Sciatic nerve (tissue), 2 donors: ENCODE data around the gene PITX3. TPM values are rescaled to one million over a fixed set of nuclear protein-coding genes. Genes with fewer than 3 reads are reported as not detected.
"Not testable (repeated sequence)": the region's sequence is repeated elsewhere in the genome, so short reads cannot be mapped to it uniquely, and the experiment has no call there.

Experiments
- ATAC-seq: fragments of 200-7000 bp; cut with Tn5 transposase; one replicate; pipeline ENCODE4 v1.9.1; 2020; ENCODE audit warnings: mild to moderate bottlenecking, moderate library complexity
- DNase-seq: peaks from one replicate; pipeline ENCODE4 v3.0.0-alpha.2; 2020; ENCODE audit warnings: low spot score
- intact Hi-C: fragments of 100-400 bp; cut with DNase I; formaldehyde crosslinking; loops from one replicate; pipeline ENCODE4 v1.14.2; 2022
- total RNA-seq: library from RNA; stranded (reverse); fragmentation: NEBNext Ultra II Directional; extraction: Animal tissue kit (Norgen Biotek cat#: 25700); gene quantifications from one replicate; pipeline ENCODE4 v1.2.1, GENCODE V29; 2021
- donor health status: DM: no; HTN: no; CAD: no.
- donor health status: DM: no; HTN: no; CAD: no.

Gene PITX3
- total RNA-seq, 1 donor from 2014 or later = not detected

DNA sequence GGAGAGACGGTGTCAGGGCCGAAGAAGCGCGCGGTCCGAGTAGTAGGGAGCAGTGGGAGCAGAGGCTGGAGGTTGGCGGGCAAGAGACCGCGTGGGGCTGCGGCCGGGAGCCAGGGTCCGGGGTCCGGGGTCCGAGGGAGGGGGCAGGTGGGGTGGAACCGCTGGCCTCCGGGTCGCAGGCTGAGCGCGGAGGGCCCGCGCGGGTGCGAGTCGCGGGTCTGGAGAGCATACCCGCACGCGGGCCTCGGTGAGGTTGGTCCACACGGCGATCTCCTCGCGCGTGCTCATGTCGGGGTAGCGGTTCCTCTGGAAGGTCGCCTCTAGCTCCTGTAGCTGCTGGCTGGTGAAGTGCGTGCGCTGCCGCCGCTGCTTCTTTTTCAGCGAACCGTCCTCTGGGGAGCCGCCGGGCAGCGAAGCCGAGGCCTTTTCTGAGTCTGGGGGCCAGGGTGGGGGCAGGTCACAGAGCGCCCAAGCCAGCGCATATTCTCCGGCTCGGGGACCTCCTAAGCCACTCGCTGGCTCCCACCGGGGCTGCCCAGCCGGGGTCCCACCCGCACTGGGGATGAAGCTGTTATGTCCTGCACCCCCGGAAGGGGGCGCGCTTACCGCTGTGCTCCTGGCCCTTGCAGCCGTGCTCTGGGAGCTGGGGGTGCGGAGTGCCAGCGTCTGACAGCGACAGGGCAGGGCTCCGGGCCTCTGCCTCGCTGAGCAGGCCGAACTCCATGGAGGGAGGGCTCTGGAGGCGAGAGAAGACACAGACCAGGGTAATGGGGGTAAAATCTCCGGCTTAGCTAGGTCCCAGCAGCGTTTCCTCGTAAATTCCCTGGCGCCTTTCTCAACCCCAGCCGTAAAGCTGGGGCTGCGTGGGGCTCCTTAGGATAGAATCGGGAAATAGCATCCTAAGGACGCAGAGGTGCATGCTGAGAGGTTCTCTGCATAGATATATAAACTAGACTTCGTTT, 9.7 kb downstream of the PITX3 start:
- intact Hi-C loops = loop anchor here (5.0 kb wide), 1 partner anchor 121 kb away; no protein-coding TSS in a partner anchor
- DNase-seq (no peak), ATAC-seq (no peak)

DNA sequence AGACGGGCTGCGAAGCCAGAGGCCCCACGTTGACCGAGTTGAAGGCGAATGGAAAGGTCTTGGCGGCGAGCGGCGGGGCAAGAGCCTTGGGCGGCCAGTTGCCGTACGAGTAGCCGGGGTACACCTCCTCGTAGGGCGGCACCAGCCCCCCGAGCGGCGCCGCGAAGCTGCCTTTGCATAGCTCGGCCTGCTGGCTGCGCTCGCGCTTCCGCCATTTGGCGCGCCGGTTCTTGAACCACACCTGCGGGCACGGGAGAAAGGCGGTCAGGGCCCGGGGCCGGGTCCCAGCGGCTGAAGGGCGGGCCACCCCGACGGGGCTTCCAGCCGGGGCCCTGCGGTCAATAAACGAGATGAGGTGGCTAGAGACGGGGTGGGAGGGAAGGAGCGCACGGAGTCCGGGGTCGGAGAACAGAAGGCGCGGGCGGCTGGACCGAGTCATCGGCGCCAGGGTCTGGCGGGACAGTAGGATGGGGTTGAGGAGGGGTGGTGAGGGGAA, 10.4 kb downstream of the PITX3 start:
- DNase-seq = no peak
- intact Hi-C loops = loop anchor here (5.0 kb wide), 1 partner anchor 121 kb away; no protein-coding TSS in a partner anchor
- no peak for ATAC-seq

DNA sequence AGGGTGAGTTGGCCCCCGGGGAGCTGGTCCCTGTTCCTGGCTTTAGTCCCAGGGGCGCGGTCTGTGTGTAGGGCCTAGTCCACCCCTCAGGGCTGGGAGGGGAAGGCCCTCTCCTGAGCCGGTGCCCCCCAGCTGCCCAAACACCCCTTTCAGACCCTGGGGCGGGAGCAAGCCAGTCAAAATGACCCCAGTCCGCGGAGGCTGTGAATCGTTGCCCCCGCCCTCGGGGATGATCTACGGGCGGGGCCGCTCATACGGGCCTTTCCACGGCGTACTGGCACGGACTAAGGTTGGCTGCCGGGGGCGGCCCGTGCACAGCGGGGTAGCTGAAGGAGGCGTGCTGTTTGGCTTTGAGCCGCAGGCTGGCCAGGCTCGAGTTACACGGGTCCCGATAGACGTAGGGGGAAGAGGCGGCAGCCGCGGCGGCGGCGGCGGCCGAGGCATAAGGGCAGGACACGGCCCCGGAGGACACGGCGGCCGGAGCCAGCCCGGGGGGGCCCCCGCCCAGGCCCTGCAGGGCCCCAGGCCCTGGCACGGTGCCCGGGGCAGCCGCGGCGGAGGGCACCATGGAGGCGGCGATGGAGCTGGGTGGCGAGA, 10.9 kb downstream of the PITX3 start:
- intact Hi-C loops = loop anchor here (5.0 kb wide), 1 partner anchor 122 kb away; no protein-coding TSS in a partner anchor
- DNase-seq = peak; percentile 65
- peak; percentile 3 for ATAC-seq

DNA sequence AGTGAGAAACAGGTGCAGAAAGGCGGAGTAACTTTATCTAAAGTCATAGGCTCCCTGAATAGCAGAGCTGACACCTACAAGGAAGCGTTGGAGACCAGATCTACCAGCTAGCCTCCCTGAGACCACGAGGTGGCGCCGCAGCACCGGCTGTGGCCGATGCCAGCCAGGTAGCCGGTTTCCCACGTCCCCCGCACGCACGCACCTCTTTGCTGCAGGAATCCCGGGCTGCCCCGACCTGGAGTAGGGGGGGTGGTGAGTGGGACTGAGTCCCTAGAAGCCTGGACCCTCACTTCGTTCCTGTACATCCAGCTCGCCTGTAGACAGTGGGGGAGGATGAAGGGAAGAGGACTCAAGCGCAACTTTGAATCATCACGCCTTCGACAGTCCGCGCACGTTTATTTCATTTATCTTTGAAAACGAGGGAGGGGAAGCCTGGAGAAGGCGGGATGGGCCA, 11.5 kb downstream of the PITX3 start:
- ATAC-seq = peak; percentile 64
- intact Hi-C loops = loop anchor here (5.0 kb wide), 1 partner anchor 122 kb away; no protein-coding TSS in a partner anchor
- peak; percentile 91 for DNase-seq

DNA sequence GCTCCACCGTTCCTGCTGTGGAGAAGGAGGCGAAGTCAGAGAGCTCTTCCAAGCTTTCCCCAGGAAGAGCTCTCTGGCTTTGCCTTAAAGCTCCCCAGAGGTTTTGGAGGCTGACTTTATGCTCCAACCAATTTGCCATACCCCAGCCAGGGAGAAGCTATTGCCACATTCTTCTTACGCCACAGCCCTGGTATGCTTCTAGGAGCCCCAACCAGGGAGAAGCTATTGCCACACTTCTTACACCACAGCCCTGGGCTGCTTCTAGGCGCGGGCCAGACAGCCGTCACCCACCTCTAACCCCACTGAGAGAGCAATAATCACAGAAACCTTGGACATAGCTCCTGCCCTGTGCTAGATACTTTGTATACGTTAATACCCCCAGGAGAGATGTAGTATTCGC, 14.3 kb downstream of the PITX3 start:
- intact Hi-C loops = no loop called here
- ATAC-seq = no peak
- DNase-seq = no peak

DNA sequence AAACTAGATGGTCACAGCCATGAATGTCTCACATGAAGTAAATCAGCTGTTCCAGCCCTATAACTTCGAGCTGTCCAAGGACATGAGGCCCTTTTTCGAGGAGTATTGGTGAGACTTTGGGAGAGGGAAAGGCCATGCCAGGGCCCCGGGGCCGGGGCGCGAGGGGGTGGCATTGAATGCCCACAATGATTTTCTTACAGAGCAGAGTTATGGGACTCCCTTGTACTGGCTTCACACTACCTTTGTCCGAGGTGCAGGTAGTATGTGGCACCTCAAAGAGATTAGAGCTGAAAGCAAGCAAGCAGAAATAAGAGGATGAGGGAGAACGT, 14.8 kb downstream of the PITX3 start:
- DNase-seq (no peak), ATAC-seq (no peak)
- intact Hi-C loops = no loop called here

DNA sequence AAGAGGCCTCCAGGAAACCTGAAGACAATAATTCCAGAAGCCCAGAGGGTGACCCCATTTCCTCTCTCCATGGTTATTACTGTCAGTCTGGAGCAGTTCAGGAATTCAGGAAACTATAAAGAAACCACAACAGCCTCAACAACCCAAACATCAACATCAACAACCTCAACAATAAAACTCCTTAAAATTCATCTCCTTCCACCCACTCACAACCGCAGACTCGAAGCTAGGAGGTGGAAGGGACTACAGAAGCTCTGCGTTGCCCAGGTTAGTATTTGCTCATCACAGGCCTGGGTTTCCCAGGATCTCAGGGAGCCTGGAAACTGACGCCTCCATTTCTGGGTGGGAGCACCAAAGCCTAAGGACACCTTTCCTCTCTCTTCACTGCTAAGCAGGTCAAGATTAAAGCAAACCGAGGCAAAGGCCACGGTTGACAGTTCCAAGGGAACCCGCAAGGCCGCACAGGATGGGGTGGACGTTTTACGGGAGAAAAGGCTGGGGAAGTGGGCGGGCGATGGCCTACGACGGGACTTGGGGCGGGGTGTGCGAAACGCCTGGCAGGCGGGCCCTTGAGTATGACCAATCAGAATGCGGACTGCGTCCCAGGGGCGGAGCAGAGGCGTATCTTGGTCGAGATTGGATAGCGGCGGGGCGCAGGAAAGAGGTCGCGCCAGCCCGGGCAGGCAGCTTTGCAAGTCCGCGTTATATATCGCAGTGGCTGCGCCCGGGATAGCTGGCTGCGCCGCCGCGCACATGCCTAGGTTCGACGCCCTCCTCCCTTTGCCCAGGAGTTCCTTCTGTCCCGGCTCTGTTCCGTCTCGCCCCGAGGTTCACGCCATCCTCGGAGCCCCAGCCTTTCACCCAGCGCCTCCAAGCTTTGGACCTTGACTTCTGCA, 15.4 kb downstream of the PITX3 start, which contains the start of gene ELOVL3:
TSS of gene ELOVL3 (plus strand) at position 654 of the 896 bp plus-strand sequence. CDS start 250 bp downstream, outside the sequence.
- intact Hi-C loops = no loop called here
- DNase-seq (peak; percentile 95), ATAC-seq (peak; percentile 98)

DNA sequence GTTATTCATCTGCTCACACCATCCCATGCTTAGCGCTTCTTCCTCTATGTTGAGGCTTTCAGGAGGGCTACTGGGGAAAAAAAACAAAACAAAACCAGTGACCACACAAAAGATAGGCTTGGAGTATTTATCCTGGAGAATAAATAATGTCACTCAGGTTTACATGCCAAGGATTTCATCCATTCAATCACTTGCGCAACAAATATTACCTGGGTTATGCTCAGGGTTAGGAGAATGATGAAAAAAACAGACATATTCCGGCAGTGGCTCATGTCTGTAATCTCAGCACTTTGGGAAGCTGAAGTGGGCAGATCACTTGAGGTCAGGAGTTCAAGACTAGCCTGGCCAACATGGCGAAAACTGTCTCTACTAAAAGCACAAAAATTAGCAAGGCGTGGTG, 18.5 kb downstream of the PITX3 start:
- no peak for DNase-seq
- intact Hi-C loops = no loop called here
- no peak for ATAC-seq

DNA sequence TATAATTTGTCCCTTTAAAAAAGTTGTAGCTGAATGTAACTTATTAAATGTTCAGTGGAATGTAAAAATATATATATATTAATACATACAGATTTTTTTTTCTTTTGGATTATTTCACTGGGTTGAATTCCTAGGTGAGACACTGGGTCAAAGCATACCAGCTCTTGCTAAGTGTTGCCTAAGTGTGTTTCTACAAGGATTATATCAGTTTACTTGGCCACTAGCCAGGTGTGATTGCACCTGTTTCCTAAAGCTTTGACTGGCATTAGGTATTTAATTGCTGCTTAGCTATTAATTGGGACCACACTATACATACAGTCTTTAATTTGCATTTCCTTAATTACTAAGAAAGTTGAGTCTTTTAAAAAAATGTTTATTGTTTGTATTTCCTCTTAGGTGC, 20.7 kb downstream of the PITX3 start:
- ATAC-seq = no peak
- intact Hi-C loops = no loop called here
- DNase-seq = no peak

DNA sequence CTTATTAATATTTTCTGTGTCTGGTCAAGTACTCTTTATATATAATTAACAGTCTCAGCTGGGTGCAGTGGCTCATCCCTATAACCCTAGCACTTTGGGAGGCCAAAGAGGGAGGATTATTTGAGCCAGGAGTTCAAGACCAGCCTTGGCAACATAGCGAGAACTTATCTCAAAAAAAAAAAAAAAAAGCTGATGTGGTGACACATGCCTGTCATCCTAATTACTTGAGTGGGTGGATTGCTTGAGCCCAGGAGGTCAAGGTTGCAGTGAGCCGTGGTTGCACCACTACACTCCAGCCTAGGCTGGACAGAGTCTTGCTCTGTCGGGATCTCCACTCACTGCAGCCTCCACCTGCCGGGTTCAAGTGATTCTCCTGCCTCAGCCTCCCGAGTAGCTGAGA, 21.9 kb downstream of the PITX3 start:
- intact Hi-C loops = no loop called here
- DNase-seq (no peak), ATAC-seq (no peak)

DNA sequence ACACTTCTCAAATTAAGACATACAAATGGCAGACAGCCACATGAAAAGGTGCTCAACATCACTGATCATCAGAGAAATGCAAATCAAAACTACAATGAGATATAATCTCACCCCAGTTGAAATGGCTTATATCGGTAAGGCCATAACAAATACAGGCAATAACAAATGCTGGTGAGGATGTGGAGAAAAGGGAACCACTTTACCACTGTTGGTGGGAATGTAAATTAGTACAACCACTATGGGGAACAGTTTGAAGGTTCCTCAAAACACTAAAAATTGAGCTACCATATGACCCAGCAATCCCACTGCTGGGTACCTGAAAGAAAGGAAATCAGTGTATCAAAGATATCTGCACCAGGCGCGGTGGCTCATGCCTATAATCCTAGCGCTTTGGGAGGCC, 27.7 kb downstream of the PITX3 start:
- ATAC-seq, DNase-seq, intact Hi-C loops: not testable (repeated sequence)

DNA sequence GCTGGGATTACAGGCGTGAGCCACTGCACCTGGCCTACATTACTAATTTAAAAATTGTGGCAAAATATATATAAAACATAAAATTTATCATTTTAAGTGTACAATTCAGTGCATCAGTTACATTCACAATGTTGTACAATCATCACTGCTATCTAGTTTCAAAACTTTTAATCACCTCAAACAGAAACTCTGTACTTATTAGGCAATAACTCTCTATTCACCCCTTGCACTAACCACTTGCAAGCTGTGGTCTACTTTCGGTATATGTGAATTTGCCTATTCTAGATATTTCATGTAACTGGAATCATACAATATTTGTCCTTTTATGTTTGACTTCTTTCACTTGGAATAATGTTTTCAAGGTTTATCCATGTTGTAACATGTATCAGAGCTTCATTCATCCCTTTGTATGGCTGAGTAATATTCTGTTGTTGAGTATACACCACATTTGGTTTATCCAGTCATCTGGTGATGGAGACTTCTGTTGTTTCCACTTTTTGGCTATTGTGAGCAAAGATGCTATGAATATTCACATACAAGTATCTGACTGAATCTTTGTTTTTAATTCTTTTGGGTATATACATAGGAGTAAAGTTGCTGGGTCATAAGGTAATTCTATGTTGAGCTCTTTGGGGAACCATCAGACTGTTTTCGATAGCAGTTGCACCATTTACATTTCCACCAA, 29.6 kb downstream of the PITX3 start:
- ATAC-seq (no peak), DNase-seq (no peak)
- intact Hi-C loops = no loop called here

DNA sequence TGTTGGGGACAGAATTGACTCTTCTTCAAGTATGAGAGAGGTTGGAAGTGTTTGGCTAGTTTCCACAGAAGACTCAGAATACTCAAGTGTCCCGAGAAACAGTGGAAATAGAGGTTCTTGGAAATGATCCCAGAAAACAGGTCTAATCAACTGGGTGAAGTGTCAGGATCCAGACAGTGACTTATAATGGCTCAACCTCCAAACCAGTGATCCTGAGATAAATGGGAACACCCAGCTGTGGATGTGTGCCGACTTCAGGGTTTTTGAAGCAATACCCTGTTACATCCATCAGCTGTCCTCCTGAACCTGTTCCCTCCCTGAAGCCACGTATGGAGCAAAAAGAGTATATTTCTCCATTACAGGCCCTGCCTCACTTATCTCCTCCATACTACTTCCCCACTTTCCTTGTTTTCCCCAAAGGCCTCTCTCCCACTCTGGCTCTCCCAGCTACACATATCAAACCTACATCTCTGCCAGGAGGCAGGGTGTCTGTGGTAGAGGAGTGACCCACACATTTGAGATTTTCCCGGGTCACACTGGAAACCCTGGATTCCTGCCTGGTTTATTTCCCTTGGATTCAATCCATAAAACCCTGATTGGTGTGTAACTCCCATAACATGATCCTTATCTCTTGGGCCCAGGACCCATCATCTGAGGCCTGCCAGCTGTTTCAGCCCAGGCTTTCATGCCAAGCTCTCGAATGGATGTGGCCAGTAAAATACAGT, 32.8 kb downstream of the PITX3 start:
- intact Hi-C loops = no loop called here
- no peak for ATAC-seq
- DNase-seq = no peak

DNA sequence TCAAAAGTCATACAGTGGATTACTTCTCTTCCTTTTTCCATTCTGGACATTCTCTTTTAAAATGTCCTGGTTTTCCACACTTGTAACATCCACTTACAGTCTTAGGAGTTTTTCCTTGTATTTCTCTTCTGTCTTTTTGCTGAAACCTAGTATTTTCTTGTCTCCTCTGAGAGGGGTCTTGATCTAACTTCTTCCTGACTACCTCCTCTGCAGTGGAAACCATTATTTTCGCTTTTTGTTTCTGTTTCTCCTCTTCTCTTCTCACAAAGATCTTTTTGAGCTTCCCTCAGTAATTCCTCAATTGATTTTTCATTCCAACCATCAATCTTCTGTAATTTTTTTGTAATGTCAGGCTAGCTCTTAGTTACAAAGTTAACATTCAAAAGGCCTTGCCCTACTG, 38.9 kb downstream of the PITX3 start:
- no peak for ATAC-seq
- intact Hi-C loops = no loop called here
- DNase-seq = no peak

DNA sequence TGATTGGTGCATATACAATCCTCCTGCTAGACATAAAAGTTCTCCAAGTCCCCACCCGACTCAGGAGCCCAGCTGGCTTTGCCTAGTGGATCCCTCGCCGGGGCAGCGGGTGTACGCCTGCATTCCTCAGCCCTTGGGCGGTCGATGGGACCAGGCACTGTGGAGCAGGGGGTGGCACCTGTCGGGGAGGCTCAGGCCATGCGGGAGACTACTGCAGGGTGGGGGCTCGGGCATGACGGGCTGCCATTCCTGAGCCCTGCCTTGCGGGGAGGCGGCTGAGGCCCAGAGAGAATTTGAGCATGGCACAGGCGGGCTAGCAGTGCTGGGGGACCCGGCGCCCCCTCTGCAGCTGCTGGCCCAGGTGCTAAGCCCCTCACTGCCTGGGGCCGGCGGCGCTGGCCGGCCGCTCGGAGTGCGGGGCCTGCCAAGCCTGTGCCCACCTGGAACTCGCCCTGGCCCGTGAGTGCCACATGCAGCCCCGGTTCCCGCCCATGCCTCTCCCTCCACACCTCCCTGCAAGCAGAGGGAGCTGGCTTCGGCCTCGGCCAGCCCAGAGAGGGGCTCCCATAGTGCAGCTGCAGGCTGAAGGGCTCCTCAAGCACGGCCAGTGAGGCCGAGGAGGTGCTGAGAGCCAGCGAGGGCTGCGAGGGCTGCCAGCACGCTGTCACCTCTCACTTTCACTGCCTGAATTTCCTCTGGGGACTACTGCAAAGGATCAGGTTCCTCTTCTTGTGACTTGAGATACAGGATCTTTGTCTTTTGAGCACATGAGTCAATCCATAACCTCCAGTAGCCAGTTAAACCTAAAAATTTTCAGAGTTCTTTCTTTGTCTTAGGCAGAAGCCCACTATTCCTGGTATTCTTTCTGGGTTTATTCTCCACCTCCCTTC, 40.3 kb downstream of the PITX3 start:
- intact Hi-C loops = no loop called here
- DNase-seq (no peak), ATAC-seq (no peak)

DNA sequence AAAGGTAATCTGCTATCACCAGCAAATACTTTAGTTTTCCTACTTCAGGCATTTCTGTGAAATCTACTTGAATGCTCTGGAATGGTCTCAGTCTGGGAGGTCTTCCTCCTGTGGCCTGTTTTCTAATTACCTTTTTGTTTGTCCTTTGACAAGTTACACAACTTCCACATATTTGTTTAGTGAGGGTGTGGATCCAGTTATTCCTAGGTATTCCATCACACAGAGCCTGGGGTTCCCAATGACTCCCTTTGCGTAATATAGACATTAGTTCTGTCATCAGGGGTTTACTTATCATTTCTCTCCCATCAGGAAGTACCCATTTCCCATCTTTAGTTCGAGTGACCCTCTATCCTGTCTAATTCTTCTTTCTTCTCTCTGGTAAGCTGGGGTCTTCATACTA, 43.3 kb downstream of the PITX3 start:
- ATAC-seq (no peak), DNase-seq (no peak)
- intact Hi-C loops = no loop called here

DNA sequence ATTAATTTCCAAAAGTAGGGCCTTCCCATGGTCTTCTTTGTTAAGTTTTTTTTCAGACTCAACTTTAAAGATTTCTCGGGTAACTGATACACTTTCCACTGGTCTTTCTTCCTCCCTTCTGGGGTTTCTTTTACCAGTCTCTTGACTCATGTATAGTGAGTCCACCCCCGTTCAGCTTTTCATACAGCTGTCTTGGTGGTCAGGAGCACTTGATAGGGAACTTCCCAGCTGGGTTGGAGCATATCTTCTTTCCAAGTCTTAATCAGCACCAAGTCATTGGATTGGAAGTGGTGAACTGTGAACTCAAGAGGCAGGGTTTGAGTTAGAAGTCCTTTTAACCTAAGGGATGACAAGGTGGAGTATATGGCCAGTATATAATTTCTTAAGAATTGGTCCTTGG, 44.4 kb downstream of the PITX3 start:
- DNase-seq (no peak), ATAC-seq (no peak)
- intact Hi-C loops = no loop called here
